Neuronal stem cell (in vitro differentiated cells): ENCODE data around the gene DPY19L2.
"Not testable (repeated sequence)": the region's sequence is repeated elsewhere in the genome, so short reads cannot be mapped to it uniquely, and the experiment has no call there.

Source experiments
- DNase-seq: peaks from one replicate; pipeline ENCODE4 v3.0.0-alpha.2; 2013; ENCODE audit warnings: low spot score
- H2AFZ ChIP-seq: one replicate; pipeline ENCODE4 v1.6.1; 2013; ENCODE audit warnings: mild to moderate bottlenecking, low read length, inconsistent platforms
- H2AK5ac ChIP-seq: 2 replicates; pipeline ENCODE4 v1.6.1; 2013; ENCODE audit warnings: low read depth, mild to moderate bottlenecking, inconsistent platforms, low read length, moderate library complexity, mixed read lengths
- H2BK120ac ChIP-seq: 2 replicates; pipeline ENCODE4 v1.6.1; 2013; ENCODE audit warnings: low read depth, mild to moderate bottlenecking, inconsistent platforms, low read length, moderate library complexity, mixed read lengths
- H2BK12ac ChIP-seq: one replicate; pipeline ENCODE4 v1.6.1; 2013; ENCODE audit warnings: low read length, inconsistent platforms
- H2BK15ac ChIP-seq: 2 replicates; pipeline ENCODE4 v1.6.1; 2013; ENCODE audit warnings: mild to moderate bottlenecking, low read length, inconsistent platforms, mixed read lengths
- H2BK5ac ChIP-seq: one replicate; pipeline ENCODE4 v1.6.1; 2013; ENCODE audit warnings: inconsistent platforms, mild to moderate bottlenecking, low read length, moderate library complexity
- H3K14ac ChIP-seq: one replicate; pipeline ENCODE4 v1.6.1; 2013; ENCODE audit warnings: low read length, inconsistent platforms
- H3K18ac ChIP-seq: 2 replicates; pipeline ENCODE4 v1.6.1; 2013; ENCODE audit warnings: low read length, inconsistent platforms
- H3K23ac ChIP-seq: 2 replicates; pipeline ENCODE4 v1.6.1; 2013; ENCODE audit warnings: low read depth, mild to moderate bottlenecking, mixed read lengths, low read length, inconsistent platforms; ENCODE audit not compliant: poor library complexity
- H3K27ac ChIP-seq: replicated peaks from 3 replicates; pipeline ENCODE4 v1.5.1; 2013; ENCODE audit warnings: low read length, inconsistent platforms
- H3K27me3 ChIP-seq, 3 experiments: 2 replicates each; pipeline ENCODE4 v1.6.1; 2013; ENCODE audit warnings: low read length in 3 of 3, mild to moderate bottlenecking in 2 of 3, inconsistent platforms in 1 of 3, low read depth in 1 of 3, mixed read lengths in 1 of 3, moderate library complexity in 1 of 3; ENCODE audit not compliant: control insufficient read depth in 3 of 3, insufficient read depth in 3 of 3
- H3K36me3 ChIP-seq, 2 donors: replicated peaks in 1 of 2; 2 replicates each; pipeline ENCODE4 v1.6.1; 2013; ENCODE audit warnings: low read length in 2 of 2; ENCODE audit not compliant: control insufficient read depth in 2 of 2, insufficient read depth in 2 of 2
- H3K4ac ChIP-seq: 2 replicates; pipeline ENCODE4 v1.6.1; 2013; ENCODE audit warnings: inconsistent platforms, mild to moderate bottlenecking, low read length, moderate library complexity
- H3K4me1 ChIP-seq, 2 donors: 1 replicate in 1 of 2; 2 replicates in 1 of 2; pipeline ENCODE4 v1.6.1; 2013; ENCODE audit warnings: low read length in 2 of 2, low read depth in 1 of 2; ENCODE audit not compliant: control insufficient read depth in 2 of 2, insufficient read depth in 1 of 2
- H3K4me2 ChIP-seq: one replicate; pipeline ENCODE4 v1.6.1; 2013; ENCODE audit warnings: mild to moderate bottlenecking, low read length, inconsistent platforms; ENCODE audit not compliant: insufficient read depth, poor library complexity, severe bottlenecking
- H3K4me3 ChIP-seq, 2 donors: 2 replicates each; pipeline ENCODE4 v1.5.1; 2013; ENCODE audit warnings: low read length in 2 of 2, mild to moderate bottlenecking in 2 of 2, inconsistent platforms in 1 of 2, moderate library complexity in 1 of 2
- H3K79me1 ChIP-seq: one replicate; pipeline ENCODE4 v1.6.1; 2013; ENCODE audit warnings: low read depth, mild to moderate bottlenecking, inconsistent platforms, low read length, moderate library complexity
- H3K9ac ChIP-seq: one replicate; pipeline ENCODE4 v1.6.1; 2013; ENCODE audit warnings: mild to moderate bottlenecking, low read depth, low read length, inconsistent platforms; ENCODE audit not compliant: poor library complexity
- H3K9me3 ChIP-seq, 2 donors: replicated peaks in 1 of 2; 2 replicates each; pipeline versions ENCODE3 to v1.6.1; 2013; ENCODE audit warnings: low read length in 2 of 2, mild to moderate bottlenecking in 2 of 2, inconsistent platforms in 1 of 2, low read depth in 1 of 2, mixed read lengths in 1 of 2, moderate library complexity in 1 of 2; ENCODE audit not compliant: control insufficient read depth in 2 of 2, insufficient read depth in 1 of 2
- H4K8ac ChIP-seq: one replicate; pipeline ENCODE4 v1.6.1; 2013; ENCODE audit warnings: low read depth, mild to moderate bottlenecking, inconsistent platforms, low read length, moderate library complexity
- H4K91ac ChIP-seq: one replicate; pipeline ENCODE4 v1.6.1; 2013; ENCODE audit warnings: low read length, low read depth, mild to moderate bottlenecking, inconsistent platforms; ENCODE audit not compliant: poor library complexity
- WGBS, 2 donors: extraction: QIAGEN DNeasy Blood & Tissue Kit; methylation state at CpG; one replicate each; pipeline ENCODE4 v1.1.7; 2013; ENCODE audit warnings: missing lambda C conversion rate in 2 of 2, mixed read lengths in 1 of 2; ENCODE audit not compliant: insufficient read length in 2 of 2, insufficient replicate concordance in 1 of 2; ENCODE audit errors: extremely low coverage in 2 of 2; 5-methylcytosine and 5-hydroxymethylcytosine counted together

The DPY19L2 gene

GRCh38 chr12:63680758-63681157, 12.5 kb upstream of the DPY19L2 start:
- not testable (repeated sequence) for H3K18ac ChIP-seq, H3K23ac ChIP-seq, H4K91ac ChIP-seq, H3K27me3 ChIP-seq, H3K27ac ChIP-seq, H3K9me3 ChIP-seq, H3K4ac ChIP-seq, H3K4me2 ChIP-seq, H4K8ac ChIP-seq, H3K14ac ChIP-seq, H2BK5ac ChIP-seq, H2BK15ac ChIP-seq, H3K9ac ChIP-seq, H2BK12ac ChIP-seq, H2BK120ac ChIP-seq, H2AK5ac ChIP-seq, H3K4me3 ChIP-seq, H3K36me3 ChIP-seq, H2AFZ ChIP-seq, DNase-seq, H3K4me1 ChIP-seq, H3K79me1 ChIP-seq

- not testable (repeated sequence) for H2AFZ ChIP-seq, H3K14ac ChIP-seq, H2AK5ac ChIP-seq, H3K4me3 ChIP-seq, H4K8ac ChIP-seq, H3K36me3 ChIP-seq, H3K79me1 ChIP-seq, H3K18ac ChIP-seq, H3K4me1 ChIP-seq, H2BK5ac ChIP-seq, DNase-seq, H3K9ac ChIP-seq, H3K23ac ChIP-seq, H3K9me3 ChIP-seq, H3K4me2 ChIP-seq, H3K27ac ChIP-seq, H3K4ac ChIP-seq, H2BK120ac ChIP-seq, H2BK12ac ChIP-seq, H2BK15ac ChIP-seq, H4K91ac ChIP-seq
- WGBS, 2 donors = no CpG with 5 or more reads among the region's 2 CpGs
- H3K27me3 ChIP-seq = peaks cover 0 to 11% (median 7%) of the 10 kb centered on the region in 3 experiments
Observed at GRCh38 chr12:63672550-63672949, 4.3 kb upstream of the DPY19L2 start.

GRCh38 chr12:63669936-63670335, 1.6 kb upstream of the DPY19L2 start:
- not testable (repeated sequence) for H2BK5ac ChIP-seq, H3K27ac ChIP-seq, H3K4me2 ChIP-seq, H4K91ac ChIP-seq, H2AFZ ChIP-seq, H4K8ac ChIP-seq, H3K23ac ChIP-seq, H2AK5ac ChIP-seq, H2BK120ac ChIP-seq, H3K18ac ChIP-seq, H3K36me3 ChIP-seq, H3K9ac ChIP-seq, DNase-seq, H3K79me1 ChIP-seq, H3K4me3 ChIP-seq, H3K4ac ChIP-seq, H3K14ac ChIP-seq, H3K9me3 ChIP-seq, H2BK15ac ChIP-seq, H2BK12ac ChIP-seq, H3K4me1 ChIP-seq
- peaks cover 0 to 11% (median 7%) of the 10 kb centered on the region in 3 experiments for H3K27me3 ChIP-seq
- WGBS, 2 donors = no CpG with 5 or more reads among the region's 1 CpG

- H4K8ac ChIP-seq, H4K91ac ChIP-seq, H2BK120ac ChIP-seq, H3K14ac ChIP-seq, H3K4ac ChIP-seq, H3K79me1 ChIP-seq, H2BK5ac ChIP-seq, H3K4me2 ChIP-seq, H3K4me1 ChIP-seq, H2AK5ac ChIP-seq, H3K23ac ChIP-seq, H3K9me3 ChIP-seq, H3K27ac ChIP-seq, DNase-seq, H2BK15ac ChIP-seq, H3K9ac ChIP-seq, H3K18ac ChIP-seq, H3K4me3 ChIP-seq, H2BK12ac ChIP-seq, H3K36me3 ChIP-seq: not testable (repeated sequence)
- H3K27me3 ChIP-seq = peaks cover 0 to 11% (median 7%) of the 10 kb centered on the region in 3 experiments
- H2AFZ ChIP-seq = peak overlapping the region; percentile 100
- no CpG with 5 or more reads among the region's 8 CpGs for WGBS, 2 donors
Observed at GRCh38 chr12:63669427-63669826, 1.1 kb upstream of the DPY19L2 start.
